ENCODE results near the gene MPL.

Gene MPL

DNA sequence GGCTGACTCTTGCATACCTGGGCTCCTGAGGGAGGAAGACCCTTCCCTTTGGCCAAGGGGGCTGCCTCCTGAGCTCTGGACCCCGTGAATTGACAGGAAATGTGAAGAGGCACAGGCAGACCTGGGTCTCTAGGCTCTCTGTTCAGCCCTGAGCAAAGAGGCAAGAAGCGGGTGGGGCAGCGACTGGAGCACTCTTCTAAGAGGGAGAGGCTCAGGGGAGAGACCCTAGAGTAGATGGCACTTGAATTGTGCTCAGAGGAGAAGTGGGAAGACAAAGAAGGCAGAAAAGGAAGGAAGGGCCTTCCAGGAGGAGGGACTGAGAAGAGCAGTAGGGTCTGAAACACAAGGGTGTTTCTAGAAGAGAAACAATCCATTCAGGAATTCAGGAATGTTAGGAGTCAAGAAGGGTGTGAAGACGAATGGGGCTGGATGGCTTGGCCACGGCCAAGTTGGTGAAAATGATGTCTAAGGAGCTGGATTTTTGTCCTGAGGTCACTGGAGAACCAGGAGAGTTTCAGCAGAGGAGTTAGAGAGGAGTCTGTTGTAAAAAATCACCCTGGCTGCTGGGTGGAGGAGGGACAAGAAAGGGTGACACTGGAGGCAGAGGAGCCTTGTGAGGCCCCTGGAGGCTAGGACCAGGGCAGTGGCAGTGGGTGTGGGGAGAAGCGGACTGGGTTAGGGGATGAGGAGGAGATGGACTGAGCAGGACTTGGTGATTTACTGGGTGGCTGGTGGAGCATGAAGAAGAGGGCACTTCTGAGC lies 31.5 kb upstream of the MPL start:
- H3K4me3 ChIP-seq (ENCODE audit: low read depth, low read length), result no peak overlapping the region

DNA sequence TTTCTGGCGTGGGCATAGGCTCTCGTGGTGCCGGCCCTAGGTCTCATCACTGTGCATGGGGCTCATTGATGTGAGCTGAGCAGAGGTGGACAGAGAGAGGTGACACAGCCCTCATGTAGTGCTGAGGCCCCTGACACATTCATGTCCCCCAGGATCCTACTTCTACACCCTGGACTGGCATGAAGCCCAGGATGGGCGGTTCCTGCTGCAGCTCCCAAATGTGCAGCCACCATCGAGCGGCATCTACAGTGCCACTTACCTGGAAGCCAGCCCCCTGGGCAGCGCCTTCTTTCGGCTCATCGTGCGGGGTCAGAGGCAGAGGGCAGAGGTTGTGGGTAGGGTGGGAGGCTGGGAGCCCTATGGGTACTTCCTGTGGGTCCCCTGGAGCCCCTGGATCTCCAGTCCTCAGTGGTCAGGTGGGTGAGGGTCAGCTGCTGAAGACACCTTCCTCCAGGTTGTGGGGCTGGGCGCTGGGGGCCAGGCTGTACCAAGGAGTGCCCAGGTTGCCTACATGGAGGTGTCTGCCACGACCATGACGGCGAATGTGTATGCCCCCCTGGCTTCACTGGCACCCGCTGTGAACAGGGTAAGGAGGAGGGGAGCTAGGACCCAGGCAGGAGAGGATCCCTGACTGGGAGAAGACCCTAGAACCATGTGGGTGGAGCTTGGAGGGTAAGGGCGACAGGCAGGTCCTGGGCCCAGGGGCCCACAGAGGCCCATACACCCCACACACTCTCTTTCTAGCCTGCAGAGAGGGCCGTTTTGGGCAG lies 30.7 kb upstream of the MPL start:
- H3K4me3 ChIP-seq (ENCODE audit: low read depth, low read length), result no peak overlapping the region

DNA sequence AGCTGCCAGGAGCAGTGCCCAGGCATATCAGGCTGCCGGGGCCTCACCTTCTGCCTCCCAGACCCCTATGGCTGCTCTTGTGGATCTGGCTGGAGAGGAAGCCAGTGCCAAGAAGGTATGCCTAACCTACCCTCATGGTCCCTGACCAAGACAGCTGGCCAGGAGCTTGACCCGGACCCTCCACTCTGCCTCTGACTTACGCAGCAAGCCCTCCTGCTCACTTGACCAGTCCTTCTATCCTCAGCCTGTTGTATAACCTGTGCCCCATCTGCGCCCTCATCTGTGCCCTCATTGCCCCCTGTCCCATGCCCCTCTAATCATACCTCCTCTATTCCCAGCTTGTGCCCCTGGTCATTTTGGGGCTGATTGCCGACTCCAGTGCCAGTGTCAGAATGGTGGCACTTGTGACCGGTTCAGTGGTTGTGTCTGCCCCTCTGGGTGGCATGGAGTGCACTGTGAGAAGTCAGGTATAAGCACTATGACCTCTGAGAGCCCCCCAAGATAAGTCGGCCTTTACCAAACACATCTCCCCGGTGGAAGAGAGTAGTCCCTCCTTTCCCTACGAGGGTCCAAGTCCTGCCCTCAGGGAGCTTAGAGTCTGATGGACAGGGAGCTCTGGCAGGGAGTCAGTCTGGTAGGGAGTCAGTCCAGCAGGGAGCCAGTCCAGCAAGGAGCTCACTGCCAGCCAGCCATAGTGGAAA lies 30.0 kb upstream of the MPL start:
- H3K4me3 ChIP-seq (ENCODE audit: low read depth, low read length), result no peak overlapping the region

DNA sequence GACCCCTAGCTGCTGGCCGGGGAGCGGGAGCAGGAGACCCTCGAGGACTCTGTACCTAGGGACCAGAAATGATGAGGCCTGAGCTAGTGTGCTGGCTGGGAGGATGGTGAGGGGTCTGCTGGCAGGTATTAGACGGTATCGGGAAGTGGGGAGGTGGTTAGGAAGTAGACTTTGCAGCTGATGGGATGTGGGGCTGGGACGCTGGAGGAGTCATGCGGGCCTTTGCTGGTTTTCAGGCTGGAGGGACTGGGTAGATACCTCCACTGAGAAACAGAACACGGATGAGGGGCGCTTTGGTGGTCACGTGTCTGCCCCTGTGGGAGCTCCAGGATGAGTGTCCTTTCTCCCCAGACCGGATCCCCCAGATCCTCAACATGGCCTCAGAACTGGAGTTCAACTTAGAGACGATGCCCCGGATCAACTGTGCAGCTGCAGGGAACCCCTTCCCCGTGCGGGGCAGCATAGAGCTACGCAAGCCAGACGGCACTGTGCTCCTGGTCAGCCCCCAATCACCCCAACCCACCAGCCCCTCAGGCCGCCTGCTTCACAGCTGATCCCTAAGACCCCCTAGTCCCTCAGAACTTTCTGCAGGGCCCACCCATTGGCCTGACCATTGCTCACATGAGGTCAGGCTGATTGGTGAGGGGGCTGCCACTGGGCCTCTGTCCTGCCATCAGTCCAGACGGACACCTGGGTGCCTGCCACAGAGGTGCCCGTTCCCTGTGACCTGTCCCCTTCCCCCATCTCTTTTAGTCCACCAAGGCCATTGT lies 28.8 kb upstream of the MPL start:
- no peak overlapping the region for H3K4me3 ChIP-seq (ENCODE audit: low read depth, low read length)

DNA sequence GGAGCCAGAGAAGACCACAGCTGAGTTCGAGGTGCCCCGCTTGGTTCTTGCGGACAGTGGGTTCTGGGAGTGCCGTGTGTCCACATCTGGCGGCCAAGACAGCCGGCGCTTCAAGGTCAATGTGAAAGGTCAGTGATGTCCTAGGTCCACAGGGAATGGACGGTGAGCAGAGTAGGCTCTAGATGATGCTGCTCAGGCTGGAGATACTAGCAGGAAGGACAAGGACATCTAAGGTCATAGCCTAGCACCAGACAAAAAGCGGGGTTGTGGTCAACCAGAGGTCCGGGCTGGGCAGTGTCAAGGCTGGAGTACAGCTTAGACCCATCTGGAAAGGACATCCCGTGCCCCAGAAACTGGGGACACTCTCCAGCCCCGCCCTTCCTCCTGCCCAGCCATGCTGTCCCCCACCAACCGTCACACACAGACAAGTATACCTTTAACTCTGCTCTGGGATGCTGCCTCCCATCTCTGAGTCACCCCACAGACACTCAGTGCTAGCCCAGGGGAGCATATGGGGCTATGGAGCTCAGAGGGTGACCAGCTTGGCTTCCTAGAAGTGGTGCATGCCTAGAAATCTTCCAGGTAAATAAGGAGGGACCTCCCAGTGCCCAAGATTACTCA lies 28.1 kb upstream of the MPL start:
- H3K4me3 ChIP-seq (ENCODE audit: low read depth, low read length), result no peak overlapping the region

DNA sequence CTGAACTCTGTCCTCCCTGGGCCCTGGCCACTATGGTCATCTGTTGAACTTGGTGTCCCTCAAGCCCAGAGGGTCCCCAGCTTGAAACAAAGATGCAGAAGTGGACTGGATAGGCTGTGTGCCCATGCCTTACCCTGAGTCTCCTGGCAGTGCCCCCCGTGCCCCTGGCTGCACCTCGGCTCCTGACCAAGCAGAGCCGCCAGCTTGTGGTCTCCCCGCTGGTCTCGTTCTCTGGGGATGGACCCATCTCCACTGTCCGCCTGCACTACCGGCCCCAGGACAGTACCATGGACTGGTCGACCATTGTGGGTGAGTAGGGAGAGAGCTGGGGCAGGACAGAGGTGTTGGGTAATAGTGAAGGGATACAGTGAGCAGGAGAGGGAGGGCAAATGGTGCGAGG lies 26.1 kb upstream of the MPL start:
- no peak overlapping the region for H3K4me3 ChIP-seq (ENCODE audit: low read depth, low read length)

DNA sequence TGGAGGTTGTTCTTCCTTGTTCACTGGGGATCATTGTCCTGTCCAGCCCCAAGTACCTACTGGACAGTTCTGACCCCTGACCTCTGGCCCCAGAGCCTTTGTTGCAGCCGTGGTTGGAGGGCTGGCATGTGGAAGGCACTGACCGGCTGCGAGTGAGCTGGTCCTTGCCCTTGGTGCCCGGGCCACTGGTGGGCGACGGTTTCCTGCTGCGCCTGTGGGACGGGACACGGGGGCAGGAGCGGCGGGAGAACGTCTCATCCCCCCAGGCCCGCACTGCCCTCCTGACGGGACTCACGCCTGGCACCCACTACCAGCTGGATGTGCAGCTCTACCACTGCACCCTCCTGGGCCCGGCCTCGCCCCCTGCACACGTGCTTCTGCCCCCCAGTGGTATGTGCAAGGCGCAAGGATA lies 25.4 kb upstream of the MPL start:
- no peak overlapping the region for H3K4me3 ChIP-seq (ENCODE audit: low read depth, low read length)

DNA sequence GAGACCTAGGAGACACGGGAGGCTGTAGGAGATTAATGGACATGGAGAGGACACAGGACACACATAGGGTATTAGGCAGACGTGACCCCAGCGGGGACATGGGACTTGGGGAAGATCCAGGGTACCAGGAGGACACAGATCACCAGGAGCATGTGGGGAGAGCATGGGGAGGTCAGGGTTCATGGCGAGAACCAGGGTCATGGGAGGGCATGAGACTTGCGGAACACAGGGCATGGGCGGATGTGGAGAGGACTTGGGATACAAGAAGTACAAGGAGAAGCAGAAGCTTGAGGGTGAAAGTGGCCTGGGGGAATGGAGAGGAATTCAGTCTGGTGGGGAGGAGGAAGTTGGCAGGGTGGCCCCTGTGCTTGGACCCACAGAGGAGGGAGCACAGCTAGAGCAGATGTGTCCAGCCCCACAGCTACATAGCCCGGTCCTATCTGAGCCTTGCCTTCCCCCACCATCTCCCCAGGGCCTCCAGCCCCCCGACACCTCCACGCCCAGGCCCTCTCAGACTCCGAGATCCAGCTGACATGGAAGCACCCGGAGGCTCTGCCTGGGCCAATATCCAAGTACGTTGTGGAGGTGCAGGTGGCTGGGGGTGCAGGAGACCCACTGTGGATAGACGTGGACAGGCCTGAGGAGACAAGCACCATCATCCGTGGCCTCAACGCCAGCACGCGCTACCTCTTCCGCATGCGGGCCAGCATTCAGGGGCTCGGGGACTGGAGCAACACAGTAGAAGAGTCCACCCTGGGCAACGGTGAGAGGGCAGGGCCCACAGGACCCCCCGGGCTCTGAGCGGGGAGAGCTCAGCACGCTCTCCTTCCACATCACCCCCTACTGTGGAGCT lies 24.7 kb upstream of the MPL start:
- H3K4me3 ChIP-seq (ENCODE audit: low read depth, low read length), result no peak overlapping the region

DNA sequence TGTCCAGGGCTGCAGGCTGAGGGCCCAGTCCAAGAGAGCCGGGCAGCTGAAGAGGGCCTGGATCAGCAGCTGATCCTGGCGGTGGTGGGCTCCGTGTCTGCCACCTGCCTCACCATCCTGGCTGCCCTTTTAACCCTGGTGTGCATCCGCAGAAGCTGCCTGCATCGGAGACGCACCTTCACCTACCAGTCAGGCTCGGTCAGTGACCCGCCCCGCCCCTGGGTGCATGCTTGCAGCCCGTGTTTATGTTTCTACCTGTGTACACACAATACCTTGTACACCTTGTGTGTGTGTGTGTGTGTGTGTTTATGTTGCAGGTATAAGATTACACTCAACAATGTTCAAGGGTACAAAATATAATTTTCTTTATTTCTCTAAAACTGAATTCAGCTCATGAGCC lies 23.8 kb upstream of the MPL start:
- H3K4me3 ChIP-seq (ENCODE audit: low read depth, low read length), result no peak overlapping the region

DNA sequence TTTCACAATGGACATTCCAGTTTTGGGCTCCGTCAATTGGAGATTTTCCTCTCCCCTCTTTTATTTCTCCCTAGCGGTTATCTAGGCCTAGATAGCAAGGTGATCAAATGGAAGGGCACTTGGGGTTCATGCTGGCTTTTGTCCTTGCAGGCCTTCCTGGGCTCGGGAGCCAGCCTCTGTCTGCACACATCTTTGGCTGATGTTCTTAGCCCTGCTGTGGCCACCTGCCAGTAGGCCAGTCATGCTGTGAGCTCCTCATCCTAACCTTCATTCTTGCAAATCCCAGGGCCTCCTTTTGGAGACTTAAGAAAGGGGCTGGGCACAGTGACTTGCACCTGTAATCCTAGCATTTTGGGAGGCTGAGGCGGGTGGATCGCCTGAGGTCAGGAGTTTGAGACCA lies 23.4 kb upstream of the MPL start:
- H3K4me3 ChIP-seq (ENCODE audit: low read depth, low read length), result no peak overlapping the region

DNA sequence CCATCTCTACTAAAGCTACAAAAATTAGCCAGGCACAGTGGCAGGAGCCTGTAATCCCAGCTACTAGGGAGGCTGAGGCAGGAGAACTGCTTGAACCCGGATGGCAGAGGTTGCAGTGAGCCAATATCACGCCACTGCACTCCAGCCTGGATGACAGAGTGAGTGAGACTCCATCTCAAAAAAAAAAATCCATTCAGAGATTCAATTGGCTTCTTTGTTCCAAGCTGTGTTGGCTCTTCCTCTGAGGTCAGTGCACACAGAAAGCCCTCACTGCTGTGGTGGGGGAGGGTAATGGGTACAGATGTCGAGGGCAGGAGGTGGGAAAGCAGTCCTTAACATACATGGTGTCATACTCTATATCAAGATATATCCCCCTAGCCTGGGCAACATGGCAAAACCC lies 22.1 kb upstream of the MPL start:
- H3K4me3 ChIP-seq (ENCODE audit: low read depth, low read length), result no peak overlapping the region

DNA sequence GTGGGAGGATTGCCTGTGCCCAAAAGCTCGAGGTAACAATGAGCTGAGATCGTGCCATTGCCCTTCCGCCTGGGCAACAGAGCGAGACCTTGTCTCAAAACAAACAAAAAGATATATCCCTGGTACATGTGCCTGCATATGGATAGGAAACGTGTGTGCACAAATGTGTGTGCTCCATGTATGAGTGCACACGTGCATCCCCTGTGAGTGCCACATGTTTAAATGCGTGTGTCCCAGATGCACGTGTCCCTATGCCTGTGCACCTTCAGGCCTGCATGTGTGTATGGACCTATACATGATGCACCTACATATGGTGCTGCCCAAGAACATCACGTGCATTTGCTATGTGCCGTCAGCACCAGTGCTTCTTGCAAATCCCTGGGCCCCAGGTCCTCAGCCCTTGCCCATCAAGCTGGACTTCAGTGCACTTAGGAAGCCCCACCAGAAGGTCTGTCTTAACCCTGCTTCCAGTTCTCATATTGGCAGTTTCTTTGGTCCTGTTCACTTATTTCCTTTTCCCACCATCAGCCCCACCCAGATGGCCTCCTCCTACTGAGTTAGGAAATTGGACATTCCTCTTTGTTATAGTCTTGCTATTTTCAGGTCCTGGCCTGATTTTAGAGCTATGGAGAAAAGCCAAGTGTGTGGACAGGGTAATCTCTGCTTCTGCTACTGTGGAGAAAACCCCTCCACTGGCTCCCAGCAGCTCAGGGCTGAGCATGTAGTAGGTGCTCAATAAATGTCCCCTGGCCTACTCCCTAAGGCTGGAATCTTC lies 21.5 kb upstream of the MPL start:
- no peak overlapping the region for H3K4me3 ChIP-seq (ENCODE audit: low read depth, low read length)

DNA sequence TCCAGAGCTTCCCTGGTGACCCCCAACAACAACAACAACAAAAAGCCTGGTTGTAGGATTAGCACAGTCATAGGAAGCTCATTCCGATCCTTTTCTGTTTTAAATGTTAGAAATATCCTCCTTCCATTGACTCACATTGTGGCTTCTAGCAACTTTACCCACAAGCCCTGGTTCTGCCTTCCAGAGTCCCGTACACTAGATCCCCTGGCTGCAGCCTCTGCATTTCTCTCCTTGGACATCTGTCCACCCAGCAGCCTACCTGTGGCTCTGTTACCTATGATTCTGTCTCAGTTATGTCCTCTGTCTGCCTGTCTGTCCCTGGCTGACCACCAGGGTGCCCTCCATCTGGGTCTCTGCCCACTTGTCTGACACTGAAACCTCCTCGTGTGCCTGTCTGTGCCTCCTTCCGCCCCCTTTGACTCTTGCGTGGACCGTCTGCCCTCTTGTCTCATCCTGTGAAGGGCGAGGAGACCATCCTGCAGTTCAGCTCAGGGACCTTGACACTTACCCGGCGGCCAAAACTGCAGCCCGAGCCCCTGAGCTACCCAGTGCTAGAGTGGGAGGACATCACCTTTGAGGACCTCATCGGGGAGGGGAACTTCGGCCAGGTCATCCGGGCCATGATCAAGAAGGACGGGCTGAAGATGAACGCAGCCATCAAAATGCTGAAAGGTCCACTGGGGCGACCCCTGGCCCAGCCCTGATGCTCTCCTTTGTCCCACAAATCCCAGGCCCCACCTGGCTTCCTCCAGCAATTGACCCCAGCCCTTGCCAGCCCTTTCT lies 20.7 kb upstream of the MPL start:
- H3K4me3 ChIP-seq (ENCODE audit: low read depth, low read length), result no peak overlapping the region

DNA sequence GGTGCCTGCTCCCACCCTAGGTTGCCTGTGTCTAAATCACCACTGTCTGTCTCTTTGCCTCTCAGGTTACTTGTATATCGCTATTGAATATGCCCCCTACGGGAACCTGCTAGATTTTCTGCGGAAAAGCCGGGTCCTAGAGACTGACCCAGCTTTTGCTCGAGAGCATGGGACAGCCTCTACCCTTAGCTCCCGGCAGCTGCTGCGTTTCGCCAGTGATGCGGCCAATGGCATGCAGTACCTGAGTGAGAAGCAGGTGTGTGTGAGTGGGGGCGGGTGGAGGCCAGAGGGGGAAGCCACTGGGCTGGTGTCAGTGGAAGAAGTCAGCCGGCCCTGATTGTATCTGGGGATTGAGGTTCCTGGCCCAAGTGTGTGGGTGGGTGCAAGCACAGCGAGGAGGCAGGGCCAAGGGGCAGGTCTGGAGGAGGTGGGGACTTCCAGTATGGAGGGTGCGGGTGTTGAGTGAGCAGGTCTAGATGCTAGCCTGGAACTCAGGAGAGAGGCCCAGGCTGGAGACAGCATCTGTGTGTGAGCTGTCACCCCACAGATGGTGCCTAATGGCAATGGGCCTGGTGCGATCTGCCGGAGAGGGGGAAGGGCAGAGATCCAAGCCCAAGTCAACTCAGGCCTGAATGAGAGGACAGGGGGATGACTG lies 19.7 kb upstream of the MPL start:
- H3K4me3 ChIP-seq (ENCODE audit: low read depth, low read length), result no peak overlapping the region

DNA sequence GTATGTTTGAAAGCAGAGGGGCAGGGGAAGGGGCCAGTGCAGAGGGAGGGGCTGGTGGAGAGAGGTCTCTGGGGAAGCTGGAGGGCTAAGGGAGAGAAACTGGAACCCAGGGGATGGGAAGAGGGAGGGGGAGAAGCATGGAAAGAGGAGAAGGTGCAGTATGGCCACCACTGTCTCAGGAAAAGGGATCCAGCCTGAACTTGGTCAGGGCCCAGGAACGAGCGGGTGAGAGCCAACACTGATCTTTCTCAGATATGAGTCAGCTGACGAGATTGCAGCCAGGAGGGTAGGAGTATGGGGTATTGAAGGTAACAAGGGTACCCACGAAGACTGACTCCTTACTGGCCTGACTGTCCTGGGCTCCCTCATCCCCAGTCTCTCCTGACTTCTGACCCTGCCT lies 18.8 kb upstream of the MPL start:
- H3K4me3 ChIP-seq (ENCODE audit: low read depth, low read length), result no peak overlapping the region

DNA sequence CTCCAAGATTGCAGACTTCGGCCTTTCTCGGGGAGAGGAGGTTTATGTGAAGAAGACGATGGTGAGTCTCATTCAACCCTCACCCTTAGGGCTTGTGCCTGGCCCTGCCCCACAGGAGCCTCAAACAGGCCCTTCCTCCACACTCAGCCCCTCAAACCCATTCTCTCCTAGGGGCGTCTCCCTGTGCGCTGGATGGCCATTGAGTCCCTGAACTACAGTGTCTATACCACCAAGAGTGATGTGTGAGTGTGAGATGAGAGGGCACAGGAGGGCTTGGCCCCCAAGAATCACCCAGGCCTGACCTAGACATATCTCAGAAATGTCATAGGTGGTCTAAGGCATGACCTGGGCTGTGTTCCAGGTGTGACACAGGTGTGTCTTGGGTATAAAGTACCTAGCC lies 18.3 kb upstream of the MPL start:
- no peak overlapping the region for H3K4me3 ChIP-seq (ENCODE audit: low read depth, low read length)

DNA sequence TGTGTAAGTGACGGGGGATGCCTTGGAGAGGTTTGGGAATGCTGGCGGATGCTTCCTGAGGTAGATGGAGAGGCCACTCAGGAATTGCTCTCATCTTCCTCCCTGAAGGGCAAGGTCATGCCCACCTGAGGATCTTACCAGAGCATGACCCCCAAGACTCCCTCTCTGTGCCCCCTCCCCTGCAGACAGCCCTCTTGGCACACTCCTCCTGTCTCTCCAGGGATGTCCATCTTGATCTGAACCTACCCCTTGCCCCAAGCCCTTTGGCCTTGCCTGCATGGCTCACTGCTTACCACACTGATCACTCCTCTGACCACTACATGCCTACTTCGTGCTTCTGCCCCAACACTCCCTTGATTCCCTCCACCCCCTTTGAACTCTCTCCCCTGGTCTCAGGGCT lies 17.9 kb upstream of the MPL start:
- H3K4me3 ChIP-seq (ENCODE audit: low read depth, low read length), result no peak overlapping the region

DNA sequence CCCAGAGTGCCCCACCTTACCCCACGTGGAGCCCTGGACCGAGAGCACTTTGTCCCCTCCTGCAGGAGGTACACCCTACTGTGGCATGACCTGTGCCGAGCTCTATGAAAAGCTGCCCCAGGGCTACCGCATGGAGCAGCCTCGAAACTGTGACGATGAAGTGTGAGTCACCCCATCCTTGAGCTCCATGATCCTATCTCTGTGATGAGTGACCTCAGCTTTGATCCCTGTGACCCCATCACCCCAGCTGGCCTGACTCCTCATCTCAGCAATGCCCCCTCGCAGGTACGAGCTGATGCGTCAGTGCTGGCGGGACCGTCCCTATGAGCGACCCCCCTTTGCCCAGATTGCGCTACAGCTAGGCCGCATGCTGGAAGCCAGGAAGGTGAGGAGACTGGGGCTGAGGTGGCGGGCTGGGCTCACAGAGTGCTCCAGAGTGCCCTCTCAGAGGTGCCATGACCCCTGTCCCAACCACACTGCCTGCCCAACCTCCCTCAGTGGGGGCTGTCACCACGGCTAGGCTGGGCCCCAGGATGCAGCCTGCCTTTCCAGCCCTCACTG lies 16.2 kb upstream of the MPL start:
- H3K4me3 ChIP-seq (ENCODE audit: low read depth, low read length), result no peak overlapping the region
